ENCODE data around the gene DDAH2. TPM values are rescaled to one million over a fixed set of nuclear protein-coding genes. Genes with fewer than 3 reads are reported as not detected.
A peak's percentile ranks its signal among the peaks of the same experiment; 100 is the strongest.

DDAH2 gene
- total RNA-seq, 1 donor from 2014 or later: 233 TPM

- H3K4me1 Mint-ChIP-seq (ENCODE audit: low read depth): peaks cover 51% of the 10 kb centered on the region
- H3K9me3 Mint-ChIP-seq (ENCODE audit: low read depth): no peaks in the 10 kb centered on the region
These were observed 5.8 kb upstream of the DDAH2 start for GRCh38 chr6:31734821-31735406.

GRCh38 chr6:31734247-31734820 is 5.2 kb upstream of the DDAH2 start:
- H3K4me1 Mint-ChIP-seq (ENCODE audit: low read depth): peaks cover 50% of the 10 kb centered on the region
- no peak for DNase-seq (ENCODE audit: low spot score, unreplicated experiment)
- peak overlapping the region; percentile 76 for H3K27ac Mint-ChIP-seq
- no peak for TF ChIP-seq CTCF (IDR thresholded peaks at IDR 0.05; ENCODE audit: unreplicated experiment)
- no peaks in the 10 kb centered on the region for H3K9me3 Mint-ChIP-seq (ENCODE audit: low read depth)
- H3K36me3 Mint-ChIP-seq (ENCODE audit: insufficient read depth): peaks cover 24% of the 10 kb centered on the region
- no peaks in the 10 kb centered on the region for H3K27me3 Mint-ChIP-seq
- peak overlapping the region; percentile 99 for H3K4me3 Mint-ChIP-seq (ENCODE audit: low read depth)

More at GRCh38 chr6:31734821-31735406, 5.8 kb upstream of the DDAH2 start:
- DNase-seq (ENCODE audit: low spot score, unreplicated experiment): no peak
- H3K27ac Mint-ChIP-seq: peak overlapping the region; percentile 98
- H3K4me3 Mint-ChIP-seq (ENCODE audit: low read depth): peak overlapping the region; percentile 99
- no peaks in the 10 kb centered on the region for H3K27me3 Mint-ChIP-seq
- H3K36me3 Mint-ChIP-seq (ENCODE audit: insufficient read depth): peaks cover 24% of the 10 kb centered on the region
- no peak for TF ChIP-seq CTCF (IDR thresholded peaks at IDR 0.05; ENCODE audit: unreplicated experiment)

GRCh38 chr6:31733734-31734133 is 4.6 kb upstream of the DDAH2 start:
- no peaks in the 10 kb centered on the region for H3K9me3 Mint-ChIP-seq (ENCODE audit: low read depth)
- TF ChIP-seq CTCF (IDR thresholded peaks at IDR 0.05; ENCODE audit: unreplicated experiment): no peak
- no peaks in the 10 kb centered on the region for H3K27me3 Mint-ChIP-seq
- H3K27ac Mint-ChIP-seq: no peak overlapping the region
- H3K4me1 Mint-ChIP-seq (ENCODE audit: low read depth): peaks cover 53% of the 10 kb centered on the region
- peak overlapping the region; percentile 99 for H3K4me3 Mint-ChIP-seq (ENCODE audit: low read depth)
- no peak for DNase-seq (ENCODE audit: low spot score, unreplicated experiment)
- peaks cover 27% of the 10 kb centered on the region for H3K36me3 Mint-ChIP-seq (ENCODE audit: insufficient read depth)

GRCh38 chr6:31732029-31732428 is 2.9 kb upstream of the DDAH2 start:
- no peaks in the 10 kb centered on the region for H3K27me3 Mint-ChIP-seq
- no peak for TF ChIP-seq CTCF (IDR thresholded peaks at IDR 0.05; ENCODE audit: unreplicated experiment)
- no peak overlapping the region for H3K4me3 Mint-ChIP-seq (ENCODE audit: low read depth)
- H3K9me3 Mint-ChIP-seq (ENCODE audit: low read depth): no peaks in the 10 kb centered on the region
- no peak for DNase-seq (ENCODE audit: low spot score, unreplicated experiment)
- peaks cover 39% of the 10 kb centered on the region for H3K4me1 Mint-ChIP-seq (ENCODE audit: low read depth)
- H3K27ac Mint-ChIP-seq: no peak overlapping the region
- peaks cover 33% of the 10 kb centered on the region for H3K36me3 Mint-ChIP-seq (ENCODE audit: insufficient read depth)

GRCh38 chr6:31730631-31731086 is 1.6 kb upstream of the DDAH2 start:
- Mint-ChIP-seq H3K4me1 (ENCODE audit: low read depth) (peaks cover 29% of the 10 kb centered on the region), H3K9me3 (ENCODE audit: low read depth) (no peaks in the 10 kb centered on the region), H3K4me3 (ENCODE audit: low read depth) (peak overlapping the region; percentile 98), H3K27me3 (no peaks in the 10 kb centered on the region), H3K27ac (peak overlapping the region; percentile 96), H3K36me3 (ENCODE audit: insufficient read depth) (peaks cover 44% of the 10 kb centered on the region)
- DNase-seq (ENCODE audit: low spot score, unreplicated experiment): no peak
- TF ChIP-seq CTCF (IDR thresholded peaks at IDR 0.05; ENCODE audit: unreplicated experiment): no peak

Measured in progenitor cell of endocrine pancreas (in vitro differentiated cells).